Ramos (cell line): Measurements from ENCODE around the gene OPALIN.

ENCODE experiments used
- in situ Hi-C: fragments of 300-500 bp; cut with MboI; formaldehyde crosslinking; loops from one replicate; pipeline ENCODE4 v1.14.3; 2022; ENCODE audit warnings: low sequenced_read_pairs; ENCODE audit not compliant: unreplicated experiment

The OPALIN gene

GRCh38 chr10:96358851-96359540, at the start of gene OPALIN:
OPALIN (minus strand) TSS chr10:96359002; CDS start chr10:96358896, 106 bp downstream.
- in situ Hi-C loops = no loop called here

DNA sequence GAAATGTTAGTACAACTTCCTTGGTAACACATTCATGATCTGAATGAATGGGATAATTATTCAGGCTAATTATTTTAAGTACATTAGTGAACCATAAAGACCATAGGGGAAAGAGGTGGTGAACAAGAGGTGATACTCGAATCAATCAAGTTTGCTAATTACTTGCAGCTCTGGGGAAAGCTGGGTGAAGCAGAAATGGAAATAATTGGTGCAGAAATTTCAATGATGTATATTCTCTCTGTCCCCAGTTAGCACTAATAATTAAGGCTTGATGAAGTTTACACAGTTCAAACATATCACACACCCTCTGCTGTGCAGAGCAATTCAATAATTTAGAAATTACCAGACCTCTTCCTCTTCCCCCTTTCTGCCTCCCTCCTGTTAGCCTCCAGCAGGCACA, 49.4 kb upstream of the OPALIN start:
- in situ Hi-C loops = no loop called here

GRCh38 chr10:96407560-96408069, 48.8 kb upstream of the OPALIN start:
- in situ Hi-C loops = no loop called here

DNA sequence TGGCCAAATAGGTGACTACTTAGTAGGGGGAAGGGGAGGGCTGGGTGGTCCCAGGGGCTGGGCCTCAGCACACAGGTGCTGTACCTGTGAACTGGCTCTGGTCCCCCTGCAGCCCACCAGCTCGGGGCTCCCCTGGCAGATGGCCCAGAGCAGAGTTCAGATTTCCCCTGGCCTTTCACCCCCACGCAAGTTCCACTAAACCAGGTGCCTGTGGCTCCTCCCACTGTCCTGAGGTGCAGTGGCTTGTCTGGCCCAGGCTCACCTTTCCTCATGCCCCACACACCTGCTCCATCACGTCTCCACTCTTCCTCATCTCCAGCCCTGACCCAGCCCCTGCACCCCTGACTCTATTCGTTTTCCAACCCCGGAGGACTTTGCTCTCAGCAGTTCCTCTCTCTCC, 47.3 kb upstream of the OPALIN start:
- in situ Hi-C loops = no loop called here

DNA sequence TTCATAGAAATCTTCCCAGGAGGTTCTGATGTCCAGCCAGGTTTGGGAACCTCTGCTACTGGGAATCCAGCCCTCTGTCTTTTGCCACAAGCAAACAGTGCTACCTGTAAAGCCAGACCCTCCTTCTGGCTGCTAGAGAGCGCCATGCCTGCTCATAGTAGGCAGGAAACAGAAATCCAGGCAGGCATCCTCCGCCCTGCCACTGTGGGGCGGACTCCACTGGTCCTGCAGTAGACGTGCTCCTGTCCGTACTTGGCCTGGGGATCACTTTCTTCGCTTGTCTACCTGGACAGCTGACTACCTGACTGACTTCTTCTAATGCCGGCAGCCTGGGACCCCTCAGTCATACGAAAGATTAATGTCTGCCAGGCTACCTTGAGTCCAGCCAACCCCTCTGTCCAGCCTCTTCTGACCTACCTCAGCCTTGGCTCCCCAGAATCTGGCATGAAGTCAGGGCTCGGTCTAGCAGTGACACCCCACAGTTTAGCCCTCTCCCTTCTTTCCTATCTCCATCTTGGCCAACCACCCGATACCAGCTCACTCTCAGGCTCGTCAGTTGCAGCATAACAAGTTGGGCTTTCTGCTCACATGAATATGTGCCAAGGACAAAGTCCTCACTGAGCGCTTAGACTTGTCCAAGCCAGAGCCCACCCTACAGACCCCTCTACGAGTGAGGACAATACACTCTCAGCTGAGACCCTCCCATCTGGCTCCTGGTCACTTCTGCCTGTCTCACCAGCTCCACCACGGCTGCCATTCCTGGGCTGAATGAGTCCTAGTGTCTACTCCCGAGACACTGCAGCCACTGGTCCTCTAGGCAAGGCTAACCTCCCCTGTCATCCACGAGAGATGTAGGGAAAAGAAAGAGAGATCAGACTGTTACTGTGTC, 43.9 kb upstream of the OPALIN start:
- in situ Hi-C loops = no loop called here

DNA sequence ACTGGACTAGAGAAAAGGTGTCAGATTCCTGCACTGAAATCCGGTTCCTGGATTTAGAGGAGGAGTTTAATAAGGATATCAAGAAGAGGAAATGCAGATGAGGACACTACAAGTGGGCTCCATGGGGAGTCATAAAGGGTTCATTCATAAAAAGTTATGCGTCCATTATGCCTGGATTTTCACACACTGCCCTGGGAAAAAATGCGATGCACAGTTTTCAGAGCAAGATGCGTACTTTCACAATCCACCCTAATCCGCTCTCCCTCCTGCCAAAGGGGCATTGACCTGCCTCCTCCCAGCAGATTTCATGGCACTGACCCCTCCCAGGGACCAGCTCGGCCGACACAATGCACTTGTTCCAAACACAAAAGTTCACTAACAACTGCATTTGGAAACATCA, 42.2 kb upstream of the OPALIN start:
- in situ Hi-C loops = no loop called here

- in situ Hi-C loops = no loop called here
These were observed 41.7 kb upstream of the OPALIN start for GRCh38 chr10:96400465-96400864.

GRCh38 chr10:96397902-96398301, 39.1 kb upstream of the OPALIN start:
- in situ Hi-C loops = loop anchor here (10.0 to 25.0 kb wide), 2 partner anchors 389 to 637 kb away; no protein-coding TSS in a partner anchor

- in situ Hi-C loops = loop anchor here (10.0 to 25.0 kb wide), 2 partner anchors 391 to 639 kb away; no protein-coding TSS in a partner anchor
These were observed 37.4 kb upstream of the OPALIN start for GRCh38 chr10:96395931-96396877.

DNA sequence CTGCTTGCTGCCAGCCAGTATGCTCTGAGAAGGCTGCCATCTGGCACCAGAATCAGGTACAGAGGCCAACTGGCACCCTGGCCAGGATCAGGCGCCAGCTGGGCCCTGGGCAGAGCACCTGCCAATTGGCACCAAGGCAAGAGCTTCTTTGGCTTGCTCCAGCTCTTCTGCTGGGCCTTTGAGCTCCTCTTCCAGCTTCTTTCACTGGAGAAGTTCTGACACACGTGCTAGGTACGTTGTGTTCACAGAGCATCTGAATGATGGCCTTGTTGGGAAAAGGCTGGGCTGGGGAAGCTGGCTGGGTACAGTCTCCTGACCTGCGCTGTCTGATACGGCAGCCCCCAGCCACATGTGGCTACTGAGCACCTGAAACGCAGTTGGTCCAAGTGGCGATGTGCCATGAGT, 31.7 kb upstream of the OPALIN start:
- in situ Hi-C loops = loop anchor here (10.0 to 25.0 kb wide), 2 partner anchors 397 to 644 kb away; no protein-coding TSS in a partner anchor

GRCh38 chr10:96389785-96390184, 31.0 kb upstream of the OPALIN start:
- in situ Hi-C loops = loop anchor here (10.0 to 25.0 kb wide), 2 partner anchors 398 to 645 kb away; no protein-coding TSS in a partner anchor

DNA sequence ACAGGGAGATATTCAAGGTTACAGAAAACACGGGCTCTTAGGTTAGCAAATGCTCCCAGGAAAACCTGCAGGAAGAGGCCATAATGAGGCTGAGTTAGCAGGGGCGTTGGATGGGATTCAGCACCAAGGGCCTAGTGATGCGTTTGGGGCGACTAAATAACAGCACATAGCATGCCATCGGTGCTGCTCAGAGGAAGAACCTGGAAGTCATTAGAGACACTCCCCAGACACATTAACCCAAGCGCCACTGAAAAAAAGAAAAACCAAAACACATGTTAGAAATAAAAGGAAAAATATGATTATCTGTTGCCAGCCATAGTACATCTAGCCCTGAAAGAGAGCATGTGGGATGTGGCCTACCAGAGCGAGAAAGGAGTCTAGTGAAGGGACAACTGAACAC, 28.8 kb upstream of the OPALIN start:
- in situ Hi-C loops = loop anchor here (25.0 kb wide), 1 partner anchor 400 kb away; no protein-coding TSS in a partner anchor

GRCh38 chr10:96387161-96387560, 28.4 kb upstream of the OPALIN start:
- in situ Hi-C loops = loop anchor here (25.0 kb wide), 1 partner anchor 400 kb away; no protein-coding TSS in a partner anchor

GRCh38 chr10:96384506-96384905, 25.7 kb upstream of the OPALIN start:
- in situ Hi-C loops = loop anchor here (25.0 kb wide), 1 partner anchor 403 kb away; no protein-coding TSS in a partner anchor

DNA sequence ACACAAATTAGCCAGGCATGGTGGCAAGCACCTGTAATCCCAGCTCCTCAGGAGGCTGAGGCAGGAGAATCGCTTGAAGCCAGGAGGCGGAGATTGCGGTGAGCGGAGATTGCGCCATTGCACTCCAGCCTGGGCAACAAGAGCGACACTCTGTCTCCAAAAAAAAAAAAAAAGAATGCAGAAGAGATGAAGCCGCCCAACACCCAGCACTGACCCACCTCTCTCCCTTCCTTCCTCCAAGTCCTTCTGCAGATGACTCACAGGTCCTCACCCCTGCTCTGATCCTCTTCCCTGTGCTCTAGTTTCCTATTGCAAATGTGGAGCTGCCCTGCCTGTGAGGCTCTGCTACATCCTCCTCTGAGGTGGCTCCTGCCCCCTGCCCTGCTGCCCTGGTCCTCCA, 22.0 kb upstream of the OPALIN start:
- in situ Hi-C loops = loop anchor here (25.0 kb wide), 1 partner anchor 406 kb away; no protein-coding TSS in a partner anchor

DNA sequence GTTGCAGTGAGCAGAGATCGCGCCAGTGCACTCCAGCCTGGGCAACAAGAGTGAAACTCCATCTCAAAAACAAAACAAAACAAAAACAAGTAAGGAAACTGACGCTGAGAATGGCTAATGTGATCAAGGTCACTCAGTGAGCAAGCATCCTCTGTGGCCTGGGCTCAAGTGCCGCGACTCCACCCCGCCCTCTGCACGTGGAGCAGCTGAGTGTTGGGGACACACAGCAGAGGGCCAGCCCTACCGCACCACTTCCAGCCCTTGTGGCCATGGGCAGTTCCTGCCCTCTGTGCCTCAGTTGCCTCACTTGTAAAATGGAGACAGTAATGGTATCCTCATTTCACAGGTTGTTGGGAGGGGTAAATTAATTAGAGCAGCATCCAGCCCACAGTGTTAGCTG, 21.0 kb upstream of the OPALIN start:
- in situ Hi-C loops = loop anchor here (25.0 kb wide), 1 partner anchor 408 kb away; no protein-coding TSS in a partner anchor

DNA sequence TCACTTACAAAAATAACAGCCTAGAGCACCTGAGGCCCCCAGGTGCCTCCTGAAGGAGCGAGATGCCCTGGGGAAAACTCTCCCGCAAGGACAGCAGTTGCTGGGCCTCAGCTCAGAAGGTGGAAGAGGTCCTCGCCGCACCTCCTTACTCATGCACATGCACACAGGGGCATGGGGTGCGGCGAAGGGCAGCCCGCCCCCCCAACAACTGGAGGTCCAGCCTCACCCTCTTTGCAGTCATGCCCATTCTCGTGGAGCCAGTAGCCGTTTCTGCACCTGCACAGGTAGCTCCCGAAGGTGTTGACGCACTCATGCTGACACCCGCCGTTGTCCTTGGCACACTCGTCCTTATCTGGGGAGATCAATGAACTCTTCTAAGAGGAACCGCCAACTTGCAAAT, 19.9 kb upstream of the OPALIN start:
- in situ Hi-C loops = loop anchor here (25.0 kb wide), 1 partner anchor 409 kb away; no protein-coding TSS in a partner anchor

GRCh38 chr10:96377816-96378294, 19.1 kb upstream of the OPALIN start:
- in situ Hi-C loops = loop anchor here (25.0 kb wide), 1 partner anchor 409 kb away; no protein-coding TSS in a partner anchor

DNA sequence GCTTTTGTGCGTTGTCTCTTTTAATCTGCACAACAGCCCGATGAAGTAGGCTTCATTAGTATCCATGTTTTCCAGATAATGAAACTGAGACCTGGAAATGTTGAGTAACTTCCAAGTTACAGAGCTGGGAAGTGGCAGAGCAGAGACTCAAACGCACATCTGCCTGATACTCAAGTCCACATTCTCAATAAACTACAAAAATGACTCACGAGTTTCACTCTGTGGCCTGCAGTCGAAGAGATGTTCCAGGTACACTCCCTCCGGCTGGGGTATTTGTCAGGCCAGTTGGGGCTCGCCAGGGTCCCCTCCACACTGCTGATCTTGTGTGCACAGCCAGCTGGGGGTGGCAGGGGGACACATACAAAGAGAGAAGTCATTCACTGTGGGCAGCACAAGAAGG, 17.7 kb upstream of the OPALIN start:
- in situ Hi-C loops = loop anchor here (25.0 kb wide), 1 partner anchor 411 kb away; no protein-coding TSS in a partner anchor
